Activated CD4-positive, alpha-beta T cell treated with anti-CD3 and anti-CD28 coated beads, Interleukin-10, Interleukin-2, amounts not matched to agents 100 ng/mL and 50 ng/mL, durations not matched to agents 16 hours and 8 hours (primary cell): ENCODE measurements around the gene OGT.
"Not testable (repeated sequence)": the region's sequence is repeated elsewhere in the genome, so short reads cannot be mapped to it uniquely, and the experiment has no call there.

Source experiments
- DNase-seq: peaks from one replicate; pipeline ENCODE4 v3.0.0-alpha.2; 2020

OGT gene

GRCh38 chrX:71541210-71542022 is 8.5 kb downstream of the OGT start:
- DNase-seq = no peak

GRCh38 chrX:71542411-71542810 is 9.5 kb downstream of the OGT start:
- DNase-seq = no peak

DNA sequence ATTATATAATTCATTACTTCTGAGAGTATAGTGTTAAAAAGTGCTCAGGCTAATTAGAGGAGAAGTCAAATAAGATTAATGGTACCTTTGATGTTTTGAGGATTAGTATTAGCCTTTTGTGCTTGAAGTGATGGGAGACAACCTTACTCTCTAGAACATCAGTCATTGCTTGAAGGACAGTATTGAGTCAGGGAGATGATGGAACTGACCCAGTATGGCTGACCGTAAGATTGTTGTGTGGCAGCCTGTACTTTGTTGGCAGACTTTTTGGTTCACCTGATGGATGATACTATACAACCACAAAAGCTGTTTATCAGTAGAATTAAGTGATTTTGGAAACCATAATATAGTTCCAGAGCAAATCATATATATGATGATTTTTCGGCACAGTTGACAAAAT is 9.9 kb downstream of the OGT start:
- DNase-seq = no peak

GRCh38 chrX:71543316-71543715 is 10.4 kb downstream of the OGT start:
- DNase-seq = no peak

DNA sequence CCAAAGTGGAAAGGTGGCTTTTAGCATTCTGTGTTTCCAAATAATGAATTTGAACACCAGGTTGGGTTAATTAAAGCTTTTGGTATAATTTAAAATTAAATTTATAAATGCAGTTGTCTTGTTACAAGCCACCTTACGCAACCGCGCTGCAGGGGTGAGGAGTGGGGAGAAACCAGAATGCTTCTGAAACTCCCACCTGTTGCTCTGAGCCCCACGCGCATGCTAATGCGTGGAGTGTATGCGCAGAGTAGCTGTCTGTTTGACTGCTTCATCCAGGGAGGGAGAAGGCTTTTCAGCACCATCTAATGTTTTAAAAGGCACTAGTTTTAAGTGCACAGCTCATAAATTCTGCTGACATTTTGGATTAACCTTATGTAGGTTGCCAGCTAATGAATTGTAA is 12.5 kb downstream of the OGT start:
- no peak for DNase-seq

GRCh38 chrX:71546879-71547278 is 14.0 kb downstream of the OGT start:
- DNase-seq = no peak

DNA sequence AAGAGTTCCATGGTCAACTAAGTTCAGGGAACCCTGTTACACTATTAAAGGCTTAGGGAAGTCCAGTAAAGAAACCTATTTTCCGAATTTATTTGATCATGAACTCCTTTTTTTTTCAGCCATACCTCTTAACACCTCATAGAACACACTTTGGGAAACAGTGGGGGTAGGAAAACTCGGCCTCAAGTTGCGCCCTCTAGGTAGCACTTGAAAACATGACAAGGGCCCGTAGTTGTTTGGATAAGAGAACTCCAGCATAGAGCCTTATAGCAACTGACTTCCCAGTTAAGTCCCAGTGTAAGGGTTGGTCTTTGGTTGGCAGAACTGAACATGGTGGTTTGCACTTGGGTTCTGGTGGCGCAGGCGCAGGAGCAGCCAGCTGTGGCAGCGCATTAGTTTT is 14.4 kb downstream of the OGT start:
- DNase-seq = no peak

DNA sequence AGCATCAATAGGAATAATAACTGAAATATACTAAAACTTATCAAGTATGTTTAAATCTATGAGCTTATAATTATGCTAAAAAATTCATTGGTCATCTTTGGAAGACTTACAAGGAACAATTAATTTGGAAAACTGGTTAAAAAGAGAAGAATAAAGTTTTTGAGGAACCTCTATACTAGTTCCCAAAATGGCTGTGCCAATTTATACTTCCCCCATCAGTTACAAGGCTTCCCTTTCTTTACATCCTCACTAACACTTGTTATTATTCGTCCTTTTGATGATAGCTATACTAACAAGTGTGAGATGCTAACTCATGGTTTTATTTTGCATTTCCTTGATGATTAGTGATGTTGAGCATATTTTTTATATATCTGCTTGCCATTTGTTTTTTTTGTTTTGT is 17.1 kb downstream of the OGT start:
- DNase-seq = no peak

DNA sequence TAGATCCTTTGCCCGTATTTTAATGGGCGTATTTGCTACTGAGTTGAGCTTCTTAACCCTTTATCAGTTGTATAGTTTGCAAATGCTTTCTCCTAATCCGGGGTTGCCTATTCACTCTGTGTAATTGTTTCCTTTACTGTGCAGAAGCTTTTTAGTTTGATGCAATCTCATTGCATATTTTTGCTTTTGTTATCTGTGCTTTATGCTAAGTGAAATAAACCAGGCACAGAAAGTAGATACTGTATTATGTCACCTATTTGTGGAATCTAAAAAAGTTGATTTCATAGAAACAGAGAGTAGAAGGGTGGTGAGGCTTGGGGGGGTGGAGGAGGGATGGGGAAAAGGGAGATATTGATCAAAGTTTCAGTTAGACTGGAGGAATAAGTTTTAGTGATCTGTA is 17.7 kb downstream of the OGT start:
- no peak for DNase-seq

DNA sequence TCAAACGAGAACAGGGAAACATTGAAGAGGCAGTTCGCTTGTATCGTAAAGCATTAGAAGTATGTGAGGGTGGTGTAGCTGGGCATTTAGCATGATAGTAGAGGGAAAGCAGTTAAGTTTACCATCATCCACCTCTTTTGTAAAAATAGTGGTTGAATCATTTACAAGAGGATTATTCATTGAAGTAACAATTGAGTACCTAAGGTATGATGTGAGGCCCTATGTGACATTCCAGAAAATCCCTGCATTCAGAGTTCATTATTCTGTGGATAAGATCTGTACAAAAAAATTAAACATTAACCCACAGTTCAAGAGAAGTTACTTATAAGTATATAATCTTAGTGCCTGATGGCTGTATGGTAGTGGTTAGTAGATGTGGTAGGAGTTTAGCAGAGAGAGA is 23.1 kb downstream of the OGT start:
- DNase-seq = no peak

- DNase-seq = no peak
Observed at GRCh38 chrX:71558920-71559319, 26.0 kb downstream of the OGT start.

- DNase-seq = not testable (repeated sequence)
Observed at GRCh38 chrX:71559773-71560172, 26.9 kb downstream of the OGT start.

DNA sequence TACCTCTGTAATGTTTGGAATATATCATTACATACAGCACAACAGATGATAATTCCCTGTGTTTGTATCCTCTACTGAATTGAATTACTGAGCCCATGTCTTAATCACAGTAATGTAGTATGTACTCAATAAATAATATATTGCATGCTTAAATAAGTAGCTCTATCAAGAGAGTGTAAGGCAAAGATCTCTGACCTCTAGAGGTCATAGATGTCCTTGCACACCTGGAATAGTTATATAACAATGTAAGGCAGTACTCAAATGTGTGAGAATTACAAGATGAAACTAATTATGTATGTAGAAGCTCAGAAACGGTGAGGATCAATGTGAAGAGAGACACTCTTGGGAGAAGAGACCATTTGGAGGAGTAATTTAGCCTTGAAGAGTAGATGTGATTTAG is 31.0 kb downstream of the OGT start:
- no peak for DNase-seq

DNA sequence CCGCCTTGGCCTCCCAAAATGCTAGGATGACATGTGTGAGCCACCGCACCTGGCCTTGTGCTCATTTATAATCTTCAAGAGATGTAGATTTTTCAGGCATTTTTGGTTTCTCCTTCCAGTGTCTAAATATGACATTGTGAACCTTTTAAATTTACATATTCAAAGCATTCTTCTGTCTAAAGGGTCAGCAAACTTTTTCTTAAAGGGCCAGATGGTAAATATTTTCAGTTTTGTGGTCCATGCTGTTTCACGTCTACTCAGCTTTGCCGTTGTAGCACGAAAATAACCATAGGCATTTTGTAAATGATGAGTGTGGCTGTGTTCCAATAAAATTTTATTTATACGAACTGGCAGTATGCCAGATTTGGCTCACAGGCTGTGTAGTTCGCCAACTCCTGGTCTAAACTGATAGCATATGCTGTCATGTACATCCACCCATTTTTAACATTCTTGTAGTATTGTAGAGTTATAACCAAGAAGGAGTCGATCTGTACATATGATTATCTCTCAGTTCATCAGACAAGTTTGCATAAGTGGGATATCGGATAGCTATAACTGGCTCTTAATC is 32.7 kb downstream of the OGT start:
- no peak for DNase-seq

GRCh38 chrX:71571390-71571789 is 38.5 kb downstream of the OGT start:
- not testable (repeated sequence) for DNase-seq

DNA sequence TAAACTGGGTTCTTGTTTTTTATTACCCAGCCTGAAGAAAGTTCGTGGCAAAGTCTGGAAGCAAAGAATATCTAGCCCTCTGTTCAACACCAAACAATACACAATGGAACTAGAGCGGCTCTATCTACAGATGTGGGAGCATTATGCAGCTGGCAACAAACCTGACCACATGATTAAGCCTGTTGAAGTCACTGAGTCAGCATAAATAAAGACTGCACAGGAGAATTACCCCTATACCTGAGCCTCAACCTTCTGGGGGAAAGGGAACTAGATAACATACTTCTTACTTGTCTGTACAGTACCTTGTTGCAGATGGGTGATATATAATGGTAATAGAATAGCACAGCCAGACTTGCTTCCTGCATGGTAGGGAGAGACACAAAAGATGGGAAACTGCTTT is 40.7 kb downstream of the OGT start:
- no peak for DNase-seq

DNA sequence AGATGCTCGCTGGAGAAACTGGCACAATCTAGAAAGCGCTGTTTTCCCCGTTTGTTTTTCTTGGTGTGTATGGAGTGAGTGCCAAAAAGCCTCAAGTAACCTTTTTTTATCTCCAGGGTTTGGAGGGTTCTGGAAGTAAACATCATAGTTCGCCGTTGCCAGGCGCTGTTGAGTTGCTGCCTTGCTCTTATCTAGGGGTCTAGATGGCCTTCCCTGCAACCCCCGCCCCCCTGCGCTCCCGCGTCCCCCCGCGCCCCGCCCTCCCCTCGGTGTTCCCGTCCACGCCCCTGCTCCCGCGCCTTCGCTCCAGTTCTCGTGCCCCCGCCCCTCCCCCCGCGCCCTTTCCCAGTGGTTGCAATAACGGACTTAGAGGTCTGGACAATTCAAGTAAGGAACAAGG is 44.8 kb downstream of the OGT start:
- no peak for DNase-seq

- DNase-seq = no peak
Observed at GRCh38 chrX:71578253-71579135, 45.6 kb downstream of the OGT start, which contains the start of gene GCNA. Gene GCNA (plus strand): TSS chrX:71578437. CDS start chrX:71580822, 2,385 bp downstream.

DNA sequence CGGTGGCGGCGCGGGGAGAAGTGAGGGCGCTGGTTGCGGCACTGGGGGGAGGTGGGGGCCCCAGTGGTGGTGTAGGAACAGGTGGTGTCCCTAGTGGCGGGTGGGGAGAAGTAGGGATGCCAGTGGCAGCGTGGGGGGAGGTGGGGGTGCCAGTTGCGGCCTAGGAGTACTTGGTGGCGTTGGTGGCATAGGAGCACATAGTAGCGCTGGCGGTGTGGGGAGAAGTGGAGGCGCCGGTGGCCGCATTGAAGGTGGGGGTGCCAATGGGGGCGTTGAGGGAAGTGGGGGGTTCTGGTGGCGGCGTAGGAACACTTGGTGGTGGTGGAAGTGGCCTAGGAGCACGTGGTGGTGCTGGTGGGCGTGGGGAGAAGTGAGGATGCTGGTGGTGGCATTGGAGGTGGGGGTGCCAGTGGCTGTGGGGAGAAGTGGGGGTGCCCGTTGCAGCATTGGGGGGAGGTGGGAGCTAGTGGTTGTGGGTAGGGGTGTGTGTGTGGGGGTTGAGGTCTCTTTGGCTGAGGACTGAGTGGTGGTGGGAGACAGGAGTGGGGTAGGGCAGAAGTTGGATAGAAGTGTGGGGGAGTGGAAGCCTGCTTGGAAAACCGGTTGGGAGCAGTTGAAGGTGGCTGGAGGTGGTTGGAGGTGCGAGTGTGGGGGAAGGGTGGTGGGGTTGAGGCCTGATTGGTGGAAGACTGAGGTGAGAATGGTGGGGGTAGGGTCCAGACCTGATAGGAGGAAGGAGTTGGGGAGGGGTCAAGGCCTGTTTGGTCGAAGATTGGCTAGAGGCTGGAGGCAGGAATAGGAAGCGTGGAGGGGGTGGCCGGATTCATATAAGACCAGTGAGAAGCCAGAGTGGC is 46.5 kb downstream of the OGT start:
- no peak for DNase-seq

DNA sequence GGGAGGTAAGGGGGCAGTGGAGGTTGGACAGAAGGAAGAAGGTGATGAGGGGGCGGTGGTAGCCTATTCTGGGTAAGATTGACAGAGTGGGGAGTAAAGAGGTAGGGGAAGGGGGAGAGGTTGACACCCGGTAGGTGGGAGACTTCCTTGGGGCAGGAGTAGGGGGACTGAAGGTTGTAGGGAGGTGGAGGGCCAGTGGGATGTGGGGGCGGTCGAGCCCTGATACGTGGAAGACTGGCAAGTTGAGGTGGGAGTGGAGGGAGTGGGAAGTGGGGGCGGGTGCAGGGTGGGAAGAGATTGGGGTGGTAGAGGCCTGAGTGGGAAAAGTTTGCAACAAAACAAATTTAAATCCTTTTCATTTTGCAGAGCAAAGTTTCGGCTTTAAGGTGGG is 47.1 kb downstream of the OGT start:
- DNase-seq = no peak

DNA sequence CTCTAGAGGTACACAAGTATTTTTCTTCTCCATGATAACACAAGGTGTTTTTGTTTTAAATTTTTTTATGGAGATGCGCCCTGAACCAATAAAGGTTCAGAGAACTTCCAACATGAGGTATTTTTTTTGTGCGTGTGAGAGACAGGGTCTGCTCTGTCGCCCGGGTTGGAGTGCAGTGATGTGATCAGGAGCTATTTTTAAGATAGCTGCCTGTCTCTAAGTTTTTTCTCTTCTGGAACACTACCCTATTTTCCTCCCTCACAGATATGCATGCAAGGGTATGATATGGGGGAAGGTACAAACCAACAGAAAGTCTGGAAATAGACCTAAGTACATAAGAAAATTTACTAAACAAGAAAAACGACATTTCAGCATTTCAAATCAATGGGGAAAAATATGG is 48.3 kb downstream of the OGT start:
- DNase-seq = no peak

- DNase-seq = no peak
Observed at GRCh38 chrX:71586929-71587328, 54.0 kb downstream of the OGT start.

GRCh38 chrX:71593210-71593609 is 60.3 kb downstream of the OGT start:
- not testable (repeated sequence) for DNase-seq
